Peyer's patch (tissue), 4 donors: ENCODE results near the gene RNU6-1. TPM values are rescaled to one million over a fixed set of nuclear protein-coding genes. Genes with fewer than 3 reads are reported as not detected.
A peak's percentile ranks its signal among the peaks of the same experiment; 100 is the strongest.

Source experiments
- DNase-seq, 3 donors: peaks; one replicate each; pipeline ENCODE4 v3.0.0-alpha.2; 2017 to 2019
- H3K27ac ChIP-seq, 4 donors: fragments of 200-600 bp; sonication (generic); one replicate each; pipeline ENCODE4 v1.5.1; 2016 to 2019
- H3K27me3 ChIP-seq, 2 donors: fragments of 200-600 bp; sonication (generic); one replicate each; pipeline ENCODE4 v1.5.1; 2019
- H3K36me3 ChIP-seq, 3 donors: fragments of 200-600 bp; sonication (generic); one replicate each; pipeline ENCODE4 v1.5.1; 2016 to 2019
- H3K4me1 ChIP-seq, 4 donors: fragments of 200-600 bp; sonication (generic); one replicate each; pipeline ENCODE4 v1.5.1; 2016 to 2019
- H3K4me3 ChIP-seq, 4 donors: fragments of 200-600 bp; sonication (generic); 1 replicate in 3 of 4; 2 replicates in 1 of 4; pipeline ENCODE4 v1.5.1; 2016 to 2019; ENCODE audit warnings: mild to moderate bottlenecking in 1 of 4
- H3K9me3 ChIP-seq, 4 donors: fragments of 200-600 bp; sonication (generic); one replicate each; pipeline ENCODE4 v1.5.1; 2016 to 2019; ENCODE audit warnings: mild to moderate bottlenecking in 1 of 4
- POLR2A ChIP-seq, 2 donors: fragments of 450-650 bp; IDR thresholded peaks; one replicate each; pipeline ENCODE4 v1.5.1; 2017; ENCODE audit warnings: antibody characterized with exemption in 2 of 2, mild to moderate bottlenecking in 2 of 2, moderate library complexity in 2 of 2
- total RNA-seq, 4 donors: library from RNA; depleted of rRNA; stranded (reverse); fragments of >200 nt; gene quantifications; one replicate each; pipeline ENCODE4 v1.1.0, GENCODE V29; 2016
- TF ChIP-seq, protein P1 (sequence below), 6 experiments: fragments of 450-650 bp in 4 of 6; fragments of 200-600 bp in 2 of 6; sonication (generic) in 1 of 6; IDR thresholded peaks; one replicate each; pipeline ENCODE4 v1.5.1; 2017 to 2019; ENCODE audit warnings: antibody characterized with exemption in 6 of 6, mild to moderate bottlenecking in 3 of 6, moderate library complexity in 1 of 6

The RNU6-1 gene
- total RNA-seq, 4 donors from 2014 or later = not detected

DNA sequence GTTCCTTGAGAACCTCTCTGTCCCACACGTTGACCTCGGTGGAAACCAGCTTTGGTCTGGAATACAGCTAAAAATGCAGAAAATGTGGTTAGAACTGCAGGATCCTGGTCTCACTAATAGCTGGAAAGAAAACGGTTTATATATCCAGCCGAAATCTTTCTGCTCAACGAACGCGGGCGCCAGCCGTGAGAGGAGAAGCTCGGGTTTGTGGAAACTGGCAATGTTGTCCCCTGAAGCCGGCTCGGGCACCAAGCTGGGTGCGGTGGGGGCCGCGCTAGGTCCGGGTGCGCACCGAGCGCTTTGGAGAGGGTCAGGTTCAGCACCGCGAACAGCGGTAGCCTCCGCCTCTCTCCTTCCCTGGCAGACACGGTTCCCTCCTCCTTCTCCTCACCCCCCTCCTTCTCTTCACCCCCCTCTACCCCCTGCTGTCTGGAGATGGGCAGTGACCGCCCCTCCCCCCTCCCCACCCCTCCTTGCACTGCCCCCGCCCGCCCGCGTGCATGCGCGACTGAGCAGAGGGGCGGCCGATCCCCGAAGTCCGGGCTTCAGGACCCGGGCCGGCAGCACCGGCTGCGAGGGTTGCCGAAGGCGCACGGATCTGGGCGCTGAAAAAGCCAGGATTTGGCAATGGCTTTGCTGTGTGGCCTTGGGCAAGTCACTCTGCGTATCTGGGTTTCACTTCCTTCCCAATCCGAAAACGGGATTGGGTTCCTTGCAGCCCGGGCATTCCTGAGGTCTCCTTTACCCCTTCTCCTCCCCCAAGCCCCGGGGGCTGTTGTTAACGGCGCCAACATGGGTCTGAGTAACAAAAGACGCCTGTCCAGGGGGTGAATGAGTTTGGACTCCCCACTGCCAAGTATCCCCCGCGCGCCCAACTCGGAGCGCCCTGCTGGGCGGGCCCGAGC, 14.6 kb downstream of the RNU6-1 start, which contains the start of gene SKOR1:
Gene SKOR1 (plus strand): TSS at position 534 of the 905 bp plus-strand sequence. CDS start 94 bp downstream, at position 628.
- Histone ChIP-seq H3K36me3 (no peaks in the 10 kb centered on the region), H3K27ac (no peak within 1 kb of the TSS), H3K4me3 (peak within 1 kb of the TSS in 2 of 4 donors; percentile 11 to 28), H3K4me1 (peaks cover 0 to 88% (median 18%) of the 10 kb centered on the region in 4 donors), H3K27me3 (peaks cover 0 to 96% of the 10 kb centered on the region in 2 donors), H3K9me3 (peaks cover 0 to 19% (median 0%) of the 10 kb centered on the region in 4 donors)
- TF ChIP-seq POLR2A (IDR thresholded peaks at IDR 0.05) = no peak
- TF ChIP-seq, protein P1, sequence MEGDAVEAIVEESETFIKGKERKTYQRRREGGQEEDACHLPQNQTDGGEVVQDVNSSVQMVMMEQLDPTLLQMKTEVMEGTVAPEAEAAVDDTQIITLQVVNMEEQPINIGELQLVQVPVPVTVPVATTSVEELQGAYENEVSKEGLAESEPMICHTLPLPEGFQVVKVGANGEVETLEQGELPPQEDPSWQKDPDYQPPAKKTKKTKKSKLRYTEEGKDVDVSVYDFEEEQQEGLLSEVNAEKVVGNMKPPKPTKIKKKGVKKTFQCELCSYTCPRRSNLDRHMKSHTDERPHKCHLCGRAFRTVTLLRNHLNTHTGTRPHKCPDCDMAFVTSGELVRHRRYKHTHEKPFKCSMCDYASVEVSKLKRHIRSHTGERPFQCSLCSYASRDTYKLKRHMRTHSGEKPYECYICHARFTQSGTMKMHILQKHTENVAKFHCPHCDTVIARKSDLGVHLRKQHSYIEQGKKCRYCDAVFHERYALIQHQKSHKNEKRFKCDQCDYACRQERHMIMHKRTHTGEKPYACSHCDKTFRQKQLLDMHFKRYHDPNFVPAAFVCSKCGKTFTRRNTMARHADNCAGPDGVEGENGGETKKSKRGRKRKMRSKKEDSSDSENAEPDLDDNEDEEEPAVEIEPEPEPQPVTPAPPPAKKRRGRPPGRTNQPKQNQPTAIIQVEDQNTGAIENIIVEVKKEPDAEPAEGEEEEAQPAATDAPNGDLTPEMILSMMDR (IDR thresholded peaks at IDR 0.05) = no peak
- peak in 1 of 3 donors; percentile 49 for DNase-seq

DNA sequence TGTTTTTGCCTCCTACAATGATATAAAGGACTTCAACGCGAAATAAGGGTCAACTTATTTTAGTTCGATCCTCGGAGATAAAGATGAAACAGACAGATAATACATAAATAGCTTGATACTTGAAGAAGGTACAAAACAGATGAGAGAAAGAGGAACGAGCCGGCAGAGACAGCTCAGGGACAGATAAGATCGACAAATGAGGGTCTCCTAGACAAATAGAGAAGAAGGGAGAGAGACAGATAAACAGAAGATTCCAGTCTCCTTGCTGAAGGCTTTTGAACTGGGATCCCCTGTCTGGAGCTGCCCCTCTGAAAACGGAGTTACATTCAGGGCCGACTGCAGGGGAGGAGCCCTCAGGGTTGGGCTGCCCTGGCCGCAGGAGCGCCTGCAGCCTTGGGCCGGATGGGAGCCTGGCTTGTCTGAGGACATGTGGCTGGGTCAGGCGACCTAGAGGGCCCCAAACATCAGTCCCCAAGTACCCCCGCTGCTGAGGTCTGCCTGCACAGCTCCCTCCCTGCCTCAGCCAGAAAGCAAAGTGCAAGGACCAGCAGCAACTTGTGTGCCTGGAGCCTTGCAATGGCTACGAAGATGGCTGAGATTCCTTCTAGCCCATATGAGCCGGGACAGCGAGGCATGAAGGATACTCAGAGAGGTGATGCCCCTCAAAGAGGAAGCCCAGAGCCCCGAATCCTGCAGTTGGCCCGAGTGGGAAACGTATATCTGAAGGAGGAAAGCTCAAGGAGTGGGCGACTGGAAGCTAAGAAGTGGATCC, 15.5 kb downstream of the RNU6-1 start:
- Histone ChIP-seq H3K4me3 (no peak overlapping the region), H3K9me3 (peaks cover 0 to 14% (median 0%) of the 10 kb centered on the region in 4 donors), H3K27ac (no peak overlapping the region), H3K36me3 (no peaks in the 10 kb centered on the region), H3K27me3 (peaks cover 0 to 96% of the 10 kb centered on the region in 2 donors), H3K4me1 (peaks cover 0 to 79% (median 18%) of the 10 kb centered on the region in 4 donors)
- no peak for TF ChIP-seq POLR2A (IDR thresholded peaks at IDR 0.05)
- TF ChIP-seq, protein P1 (IDR thresholded peaks at IDR 0.05) = no peak
- DNase-seq = peak in 1 of 3 donors; percentile 31

DNA sequence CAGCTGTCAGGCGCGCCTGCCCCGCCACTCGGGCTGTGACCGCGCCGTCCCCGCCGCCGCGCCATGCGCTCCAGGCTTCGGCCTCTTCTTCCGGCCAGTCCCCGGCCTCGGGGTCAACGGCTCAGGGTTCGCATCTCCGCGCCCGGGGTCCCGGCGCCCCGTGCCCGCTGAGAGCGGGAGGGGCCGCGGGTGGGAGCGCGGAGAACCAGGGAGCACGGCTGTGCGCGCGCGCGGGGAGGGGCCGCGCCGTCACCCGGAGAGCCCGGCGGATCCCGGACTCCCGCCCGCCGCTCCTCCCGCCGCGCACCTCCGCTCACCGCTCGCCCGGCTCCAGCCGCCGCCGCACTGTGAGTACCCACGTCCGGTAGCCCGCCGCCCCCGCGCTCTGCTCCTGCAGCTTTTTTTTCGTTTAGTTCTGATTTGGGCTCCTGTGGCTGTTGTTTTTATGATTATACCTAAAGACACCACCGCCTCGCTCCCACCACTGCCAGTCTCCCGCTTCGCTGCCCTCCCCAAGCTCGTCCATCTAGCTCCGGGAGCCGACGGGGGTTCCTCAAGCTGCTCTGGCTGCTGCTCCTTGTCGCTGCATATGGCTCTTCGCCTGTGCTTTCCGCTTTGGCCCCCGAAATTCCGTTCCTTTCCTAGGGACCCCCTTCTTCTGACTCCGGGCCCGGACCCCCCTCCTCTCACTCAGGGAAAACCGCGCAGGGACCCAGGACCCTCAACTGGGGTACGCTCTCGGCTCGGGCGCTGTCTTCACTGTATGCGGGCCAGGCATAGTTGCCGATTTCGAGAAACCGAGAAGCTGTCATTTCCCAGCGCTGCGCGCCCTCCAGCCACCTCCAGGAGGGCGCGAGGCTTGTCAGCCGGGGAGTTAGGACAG, 16.3 kb downstream of the RNU6-1 start:
- peak in 1 of 3 donors; percentile 38 for DNase-seq
- TF ChIP-seq, protein P1 (IDR thresholded peaks at IDR 0.05) = no peak
- no peak for TF ChIP-seq POLR2A (IDR thresholded peaks at IDR 0.05)
- Histone ChIP-seq H3K4me3 (peak overlapping the region in 3 of 4 donors; percentile 36 to 45 (median 36)), H3K27ac (no peak overlapping the region), H3K9me3 (peaks cover 0 to 14% (median 0%) of the 10 kb centered on the region in 4 donors), H3K36me3 (no peaks in the 10 kb centered on the region), H3K4me1 (peaks cover 0 to 71% (median 16%) of the 10 kb centered on the region in 4 donors), H3K27me3 (peaks cover 0 to 91% of the 10 kb centered on the region in 2 donors)

DNA sequence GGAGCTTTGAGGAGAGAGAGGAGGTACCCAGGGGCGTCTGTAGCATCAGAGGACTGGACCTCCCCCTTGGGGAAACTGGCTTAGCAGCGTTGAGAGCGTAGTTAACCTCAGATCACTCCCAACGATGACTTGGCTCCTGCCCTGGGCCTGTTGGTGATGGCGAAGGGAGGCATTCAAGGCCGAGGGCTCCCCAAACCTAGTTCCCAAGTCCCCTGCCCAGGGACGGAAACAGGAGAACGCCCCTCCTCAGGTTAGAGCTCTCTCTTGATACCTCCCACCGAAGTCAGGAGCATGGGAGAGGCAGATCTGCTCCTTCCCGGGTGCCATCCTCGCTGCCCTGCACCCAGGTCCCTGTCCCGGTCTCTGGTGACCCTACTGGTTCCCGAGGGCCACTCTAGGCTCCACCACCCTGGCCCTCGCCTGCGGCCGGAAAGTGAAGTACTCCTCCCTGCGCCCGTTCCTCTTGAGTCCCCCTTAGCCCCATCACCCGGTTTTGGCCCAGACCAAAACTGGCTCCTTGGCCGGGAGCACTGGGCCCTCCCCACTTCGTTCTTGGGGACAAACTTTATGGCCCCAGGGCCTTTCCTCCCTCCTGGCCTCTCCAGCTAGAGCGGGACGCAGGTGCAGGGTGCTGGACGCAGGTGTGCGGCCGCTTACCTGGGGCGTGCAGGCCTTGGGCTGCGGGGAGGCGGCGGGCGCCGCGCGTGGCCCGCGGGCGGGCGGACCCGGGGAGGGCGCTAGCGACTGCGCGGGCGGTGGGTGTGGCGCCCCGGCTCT, 17.1 kb downstream of the RNU6-1 start:
- TF ChIP-seq POLR2A (IDR thresholded peaks at IDR 0.05) = no peak
- TF ChIP-seq, protein P1 (IDR thresholded peaks at IDR 0.05) = no peak
- H3K4me1 ChIP-seq = peaks cover 0 to 63% (median 15%) of the 10 kb centered on the region in 4 donors
- peaks cover 0 to 14% (median 0%) of the 10 kb centered on the region in 4 donors for H3K9me3 ChIP-seq
- peak in 1 of 3 donors; percentile 39 for DNase-seq
- H3K4me3 ChIP-seq = peak overlapping the region in 3 of 4 donors; percentile 36 to 45 (median 36)
- H3K27me3 ChIP-seq = peaks cover 0 to 84% of the 10 kb centered on the region in 2 donors
- H3K36me3 ChIP-seq = no peaks in the 10 kb centered on the region
- H3K27ac ChIP-seq = no peak overlapping the region
